Chondrocyte (in vitro differentiated cells): ENCODE results near the gene GPR183. TPM values are rescaled to one million over a fixed set of nuclear protein-coding genes. Genes with fewer than 3 reads are reported as not detected.

Experiments used
- DNase-seq: peaks from one replicate; pipeline ENCODE4 v3.0.0; 2021; ENCODE audit warnings: mixed read lengths, low spot score
- H3K27ac Mint-ChIP-seq: one replicate; pipeline ENCODE4 v1.8.0; 2021; ENCODE audit warnings: mild to moderate bottlenecking, moderate library complexity, mixed read lengths; ENCODE audit not compliant: unreplicated experiment
- H3K27me3 Mint-ChIP-seq: 2 replicates; pipeline ENCODE4 v1.8.0; 2021; ENCODE audit warnings: low read depth, mixed read lengths
- H3K36me3 Mint-ChIP-seq: 2 replicates; pipeline ENCODE4 v1.8.0; 2021; ENCODE audit warnings: low read depth, mixed read lengths
- H3K4me1 Mint-ChIP-seq: 2 replicates; pipeline ENCODE4 v1.8.0; 2021; ENCODE audit warnings: low read depth, mild to moderate bottlenecking, mixed read lengths
- H3K4me3 Mint-ChIP-seq: one replicate; pipeline ENCODE4 v1.8.0; 2021; ENCODE audit warnings: mild to moderate bottlenecking, moderate library complexity, mixed read lengths; ENCODE audit not compliant: unreplicated experiment
- H3K9me3 Mint-ChIP-seq: 2 replicates; pipeline ENCODE4 v1.8.0; 2021; ENCODE audit warnings: low read depth, mixed read lengths
- total RNA-seq: library from RNA; stranded (reverse); gene quantifications from 3 replicates; pipeline ENCODE4 v1.2.1, GENCODE V29; 2021
- TF ChIP-seq, protein P1 (sequence below): fragments of 200-600 bp; sonication (generic); IDR thresholded peaks from 2 replicates; pipeline ENCODE4 v1.5.0; 2021; ENCODE audit warnings: antibody characterized with exemption, mild to moderate bottlenecking, moderate library complexity

Gene GPR183
- total RNA-seq, 1 donor from 2014 or later, result 5.7 TPM

DNA sequence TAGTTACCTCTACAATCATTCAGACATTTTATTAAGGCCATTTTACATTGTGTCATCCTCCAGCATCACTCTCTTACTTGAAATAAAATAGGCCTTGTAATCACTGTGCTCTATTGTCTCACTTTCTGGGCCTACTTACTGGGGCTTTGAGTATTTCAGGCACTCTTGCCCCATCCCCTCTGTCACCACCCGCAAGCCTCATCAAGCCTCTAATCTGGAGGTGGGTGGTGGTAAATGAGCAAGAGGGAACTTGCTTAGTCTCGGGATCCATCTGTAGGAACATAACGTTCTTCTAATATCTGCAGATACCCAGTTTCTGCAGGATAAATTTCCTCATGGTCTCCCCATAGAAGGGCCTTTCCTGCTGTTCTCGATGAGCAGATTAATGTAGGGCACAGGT lies 29.6 kb downstream of the GPR183 start:
- no peaks in the 10 kb centered on the region for H3K9me3 Mint-ChIP-seq
- DNase-seq, result no peak
- H3K4me3 Mint-ChIP-seq, result no peak overlapping the region
- no peaks in the 10 kb centered on the region for H3K27me3 Mint-ChIP-seq
- H3K27ac Mint-ChIP-seq, result no peak overlapping the region
- peaks cover 9% of the 10 kb centered on the region for H3K36me3 Mint-ChIP-seq
- peaks cover 23% of the 10 kb centered on the region for H3K4me1 Mint-ChIP-seq
- TF ChIP-seq, protein P1, sequence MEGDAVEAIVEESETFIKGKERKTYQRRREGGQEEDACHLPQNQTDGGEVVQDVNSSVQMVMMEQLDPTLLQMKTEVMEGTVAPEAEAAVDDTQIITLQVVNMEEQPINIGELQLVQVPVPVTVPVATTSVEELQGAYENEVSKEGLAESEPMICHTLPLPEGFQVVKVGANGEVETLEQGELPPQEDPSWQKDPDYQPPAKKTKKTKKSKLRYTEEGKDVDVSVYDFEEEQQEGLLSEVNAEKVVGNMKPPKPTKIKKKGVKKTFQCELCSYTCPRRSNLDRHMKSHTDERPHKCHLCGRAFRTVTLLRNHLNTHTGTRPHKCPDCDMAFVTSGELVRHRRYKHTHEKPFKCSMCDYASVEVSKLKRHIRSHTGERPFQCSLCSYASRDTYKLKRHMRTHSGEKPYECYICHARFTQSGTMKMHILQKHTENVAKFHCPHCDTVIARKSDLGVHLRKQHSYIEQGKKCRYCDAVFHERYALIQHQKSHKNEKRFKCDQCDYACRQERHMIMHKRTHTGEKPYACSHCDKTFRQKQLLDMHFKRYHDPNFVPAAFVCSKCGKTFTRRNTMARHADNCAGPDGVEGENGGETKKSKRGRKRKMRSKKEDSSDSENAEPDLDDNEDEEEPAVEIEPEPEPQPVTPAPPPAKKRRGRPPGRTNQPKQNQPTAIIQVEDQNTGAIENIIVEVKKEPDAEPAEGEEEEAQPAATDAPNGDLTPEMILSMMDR, result no peak

DNA sequence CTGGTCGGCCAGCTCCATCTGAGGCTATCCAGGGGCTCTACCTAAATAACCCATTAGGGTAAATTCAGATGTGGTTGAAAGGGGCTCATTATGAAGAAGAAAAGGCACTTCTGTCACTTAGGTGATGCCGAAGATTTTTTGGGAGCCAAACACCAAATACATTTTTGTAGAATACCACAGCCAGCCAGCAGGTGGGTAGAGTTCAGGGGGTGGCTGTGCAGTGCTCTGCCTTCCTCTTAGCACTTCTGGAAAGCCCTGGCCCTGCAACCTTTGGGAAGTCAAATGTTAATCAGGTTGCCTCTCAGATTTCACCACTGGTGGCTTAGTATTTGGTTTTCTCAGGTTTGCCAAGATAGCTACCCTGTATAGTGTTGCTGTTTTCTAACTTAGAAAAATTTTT lies 30.5 kb downstream of the GPR183 start:
- no peak overlapping the region for H3K4me3 Mint-ChIP-seq
- DNase-seq, result no peak
- TF ChIP-seq, protein P1, result no peak
- peaks cover 12% of the 10 kb centered on the region for H3K36me3 Mint-ChIP-seq
- no peaks in the 10 kb centered on the region for H3K9me3 Mint-ChIP-seq
- no peak overlapping the region for H3K27ac Mint-ChIP-seq
- H3K27me3 Mint-ChIP-seq, result no peaks in the 10 kb centered on the region
- peaks cover 18% of the 10 kb centered on the region for H3K4me1 Mint-ChIP-seq

DNA sequence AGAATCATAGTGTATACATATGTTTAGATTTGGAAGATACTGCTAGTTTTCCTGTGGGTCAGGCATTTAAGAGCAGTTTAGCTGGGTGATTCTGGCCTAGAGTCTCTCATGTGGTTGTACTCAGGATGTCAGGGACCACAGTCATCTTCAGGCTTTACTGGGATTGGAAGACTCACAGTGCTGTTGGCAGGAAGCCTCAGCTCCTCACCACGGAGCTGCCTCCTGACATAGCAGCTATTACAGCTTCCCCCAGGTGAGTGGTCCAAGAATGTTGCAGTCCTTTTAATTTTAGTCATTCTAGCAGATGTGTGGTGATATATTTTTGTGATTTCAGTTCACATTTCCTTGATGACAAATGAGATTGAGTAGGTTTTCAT lies 32.1 kb downstream of the GPR183 start:
- no peaks in the 10 kb centered on the region for H3K9me3 Mint-ChIP-seq
- TF ChIP-seq, protein P1, result no peak
- peaks cover 8% of the 10 kb centered on the region for H3K36me3 Mint-ChIP-seq
- H3K4me3 Mint-ChIP-seq, result no peak overlapping the region
- no peak for DNase-seq
- H3K27me3 Mint-ChIP-seq, result no peaks in the 10 kb centered on the region
- H3K27ac Mint-ChIP-seq, result no peak overlapping the region
- peaks cover 14% of the 10 kb centered on the region for H3K4me1 Mint-ChIP-seq

DNA sequence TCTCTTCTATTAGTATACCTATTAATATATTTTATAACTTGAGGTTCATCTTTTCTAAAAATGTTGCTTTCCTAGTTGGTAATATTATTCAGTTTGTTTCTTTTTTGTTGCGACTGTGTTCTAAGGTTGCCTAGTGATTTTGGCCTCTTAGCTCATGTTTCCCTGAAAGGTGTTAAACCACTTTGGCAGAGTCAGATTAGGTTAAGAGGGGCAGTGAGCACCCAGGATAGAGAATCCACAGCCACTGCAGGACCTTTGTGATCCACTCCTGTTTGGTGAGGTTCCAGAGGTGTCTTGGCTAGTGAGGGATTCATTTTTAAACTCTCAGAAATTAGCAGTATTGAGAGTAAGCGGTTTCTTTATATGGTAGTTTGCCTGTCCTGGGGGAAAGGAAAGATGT lies 34.1 kb downstream of the GPR183 start:
- no peak overlapping the region for H3K4me3 Mint-ChIP-seq
- H3K27ac Mint-ChIP-seq, result no peak overlapping the region
- DNase-seq, result no peak
- peaks cover 12% of the 10 kb centered on the region for H3K4me1 Mint-ChIP-seq
- TF ChIP-seq, protein P1, result no peak
- no peaks in the 10 kb centered on the region for H3K9me3 Mint-ChIP-seq
- no peaks in the 10 kb centered on the region for H3K27me3 Mint-ChIP-seq
- peaks cover 6% of the 10 kb centered on the region for H3K36me3 Mint-ChIP-seq

DNA sequence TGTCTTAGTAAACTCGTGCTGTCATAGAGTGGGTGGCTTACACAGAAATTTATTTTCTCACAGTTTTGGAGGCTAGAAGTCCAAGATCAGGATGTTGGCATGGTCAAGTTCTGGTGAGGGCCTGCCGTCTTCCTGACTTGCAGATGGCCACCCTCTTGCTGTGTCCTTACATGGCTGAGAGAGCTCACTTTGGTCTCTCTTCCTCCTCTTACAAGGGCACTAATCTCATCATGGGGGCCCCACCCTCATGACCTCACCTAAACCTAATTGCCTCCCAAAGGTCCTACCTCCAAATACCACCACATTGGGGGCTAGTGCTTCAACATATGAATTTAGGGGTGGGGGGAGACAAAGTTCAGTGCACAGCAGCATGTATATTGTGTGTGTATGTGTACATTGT lies 34.7 kb downstream of the GPR183 start:
- no peak overlapping the region for H3K27ac Mint-ChIP-seq
- H3K9me3 Mint-ChIP-seq, result no peaks in the 10 kb centered on the region
- H3K27me3 Mint-ChIP-seq, result no peaks in the 10 kb centered on the region
- H3K36me3 Mint-ChIP-seq, result peaks cover 4% of the 10 kb centered on the region
- TF ChIP-seq, protein P1, result no peak
- H3K4me1 Mint-ChIP-seq, result peaks cover 12% of the 10 kb centered on the region
- no peak overlapping the region for H3K4me3 Mint-ChIP-seq
- no peak for DNase-seq
